Activated CD4-positive, alpha-beta T cell treated with anti-CD3 and anti-CD28 coated beads, Interleukin-2, Interleukin-6, amounts not matched to agents 100 ng/mL and 50 ng/mL, durations not matched to agents 16 hours and 8 hours (primary cell): ENCODE data around the gene FLT3LG.
A peak's percentile ranks its signal among the peaks of the same experiment; 100 is the strongest.

Experiments
- DNase-seq: peaks from one replicate; pipeline ENCODE4 v3.0.0-alpha.2; 2020

Gene FLT3LG

GRCh38 chr19:49473868-49474541 is at the start of gene FLT3LG:
Gene FLT3LG, plus strand, starts transcription at chr19:49474215. Its CDS starts 425 bp downstream, at chr19:49474640.
- peak; percentile 95 for DNase-seq

GRCh38 chr19:49425178-49425577 is 48.8 kb upstream of the FLT3LG start, which contains the start of gene GFY:
Gene GFY, plus strand, starts transcription at chr19:49425388. Its CDS starts 1,043 bp downstream, at chr19:49426431.
- DNase-seq, result no peak

DNA sequence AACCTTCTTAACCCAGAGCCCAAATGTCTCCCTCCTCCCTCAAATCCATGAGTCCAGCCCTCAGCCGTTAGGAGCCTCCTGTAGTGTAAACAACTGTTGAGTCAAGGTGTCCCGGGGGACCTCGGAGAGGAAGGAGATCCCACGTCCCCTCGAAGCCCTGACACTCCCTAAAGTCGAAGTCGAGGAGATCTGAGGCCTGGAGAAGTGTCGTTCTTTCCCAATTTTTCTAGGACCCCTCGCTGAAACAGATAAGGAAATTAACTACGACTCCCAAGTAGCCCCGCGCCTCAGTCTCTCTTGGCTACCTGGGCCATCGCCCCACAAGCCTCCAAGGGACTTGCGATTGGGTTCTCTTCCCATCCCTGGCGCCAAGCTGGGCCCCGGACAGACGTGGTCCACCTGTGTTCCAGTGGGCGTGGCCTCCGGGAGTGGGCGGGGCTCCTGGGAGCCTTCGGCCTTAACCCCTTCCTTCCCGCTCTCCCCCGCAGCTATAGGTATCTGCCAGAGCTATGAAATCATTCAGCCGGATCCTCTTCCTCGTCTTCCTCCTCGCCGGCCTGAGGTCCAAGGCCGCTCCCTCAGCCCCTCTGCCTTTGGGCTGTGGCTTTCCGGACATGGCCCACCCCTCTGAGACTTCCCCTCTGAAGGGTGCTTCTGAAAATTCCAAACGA is 48.0 kb upstream of the FLT3LG start:
- DNase-seq, result peak; percentile 39

- DNase-seq, result no peak
These were observed 46.7 kb upstream of the FLT3LG start for GRCh38 chr19:49427339-49427738.

GRCh38 chr19:49427855-49428546 is 46.0 kb upstream of the FLT3LG start:
- DNase-seq, result peak; percentile 31

DNA sequence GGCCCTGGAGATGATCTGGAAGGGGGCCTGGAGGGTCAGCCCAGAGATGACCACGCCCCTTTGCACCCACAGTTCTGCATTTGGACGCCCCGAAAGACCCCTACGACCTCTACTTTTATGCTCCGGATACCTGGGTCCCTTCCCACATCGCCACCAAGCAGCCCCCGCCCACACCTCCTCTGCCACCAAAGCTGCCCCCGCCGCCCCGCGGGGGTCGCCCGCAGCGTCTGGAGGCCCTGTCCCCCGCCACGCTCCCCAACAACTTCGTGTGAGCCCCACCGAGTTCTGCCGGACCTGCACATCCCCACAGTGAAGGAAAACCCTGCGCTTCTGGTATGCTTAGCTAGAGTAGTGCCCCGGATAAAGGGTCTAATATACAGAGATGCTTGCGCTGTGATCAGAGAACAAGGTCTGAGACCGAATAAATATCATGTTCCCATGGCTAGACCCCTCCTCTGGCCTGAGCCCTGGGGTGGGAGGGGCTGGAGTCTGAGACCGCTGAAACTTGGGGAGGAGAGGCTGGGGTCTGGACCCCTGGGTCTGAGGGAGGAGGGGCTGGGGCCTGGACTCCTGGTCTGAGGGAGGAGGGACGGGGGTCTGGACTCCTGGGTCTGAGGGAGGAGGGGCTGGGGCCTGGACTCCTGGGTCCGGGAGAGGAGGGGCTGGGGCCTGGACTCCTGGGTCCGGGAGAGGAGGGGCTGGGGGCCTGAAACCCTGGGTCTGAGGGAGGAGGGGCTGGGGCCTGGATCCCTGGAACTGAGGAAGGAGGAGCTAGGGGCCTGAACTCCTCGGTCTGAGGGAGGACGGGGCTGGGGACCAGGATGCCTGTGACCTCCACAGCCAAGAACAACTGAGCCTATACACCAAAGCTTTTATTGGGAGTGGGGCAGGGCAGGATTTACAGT is 45.2 kb upstream of the FLT3LG start:
- DNase-seq, result no peak

GRCh38 chr19:49430172-49430677 is 43.8 kb upstream of the FLT3LG start:
- DNase-seq, result no peak

- DNase-seq, result peak; percentile 32
These were observed 43.2 kb upstream of the FLT3LG start for GRCh38 chr19:49430678-49431329.

- peak; percentile 21 for DNase-seq
These were observed 42.7 kb upstream of the FLT3LG start for GRCh38 chr19:49431330-49431749.

GRCh38 chr19:49432141-49433073 is 41.6 kb upstream of the FLT3LG start:
- DNase-seq, result peak; percentile 20

DNA sequence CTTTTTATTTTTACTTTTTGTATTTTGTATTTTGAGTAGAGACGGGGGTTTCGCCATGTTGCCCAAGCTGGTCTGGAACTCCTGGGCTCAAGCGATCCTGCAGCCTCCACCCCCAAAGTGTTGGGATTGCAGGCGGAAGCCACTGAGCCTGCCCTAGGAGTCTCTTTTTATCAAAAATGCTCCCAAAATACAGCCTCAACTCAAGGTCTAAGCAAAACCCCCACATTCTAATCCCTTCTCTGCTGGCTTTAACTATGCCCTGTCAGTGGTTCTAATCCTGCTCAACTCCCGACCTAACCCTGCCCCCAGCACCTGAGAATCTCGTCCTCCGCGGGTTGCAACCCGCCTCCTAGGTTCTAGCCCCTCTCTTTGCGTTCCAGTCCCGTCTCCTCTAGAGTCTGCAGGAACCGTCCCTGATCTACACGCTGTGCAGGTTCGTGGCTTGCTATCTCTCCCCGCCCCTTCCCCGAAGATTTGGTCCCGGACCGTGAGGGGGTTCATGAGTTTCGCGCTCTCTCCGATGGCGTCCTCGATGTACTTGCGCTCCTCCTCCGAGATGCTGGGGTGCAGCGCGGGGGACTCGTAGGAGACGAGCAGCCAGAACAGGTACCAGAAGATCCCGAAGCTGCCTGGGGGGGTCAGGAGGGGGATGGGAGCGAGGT is 40.6 kb upstream of the FLT3LG start:
- DNase-seq, result no peak

DNA sequence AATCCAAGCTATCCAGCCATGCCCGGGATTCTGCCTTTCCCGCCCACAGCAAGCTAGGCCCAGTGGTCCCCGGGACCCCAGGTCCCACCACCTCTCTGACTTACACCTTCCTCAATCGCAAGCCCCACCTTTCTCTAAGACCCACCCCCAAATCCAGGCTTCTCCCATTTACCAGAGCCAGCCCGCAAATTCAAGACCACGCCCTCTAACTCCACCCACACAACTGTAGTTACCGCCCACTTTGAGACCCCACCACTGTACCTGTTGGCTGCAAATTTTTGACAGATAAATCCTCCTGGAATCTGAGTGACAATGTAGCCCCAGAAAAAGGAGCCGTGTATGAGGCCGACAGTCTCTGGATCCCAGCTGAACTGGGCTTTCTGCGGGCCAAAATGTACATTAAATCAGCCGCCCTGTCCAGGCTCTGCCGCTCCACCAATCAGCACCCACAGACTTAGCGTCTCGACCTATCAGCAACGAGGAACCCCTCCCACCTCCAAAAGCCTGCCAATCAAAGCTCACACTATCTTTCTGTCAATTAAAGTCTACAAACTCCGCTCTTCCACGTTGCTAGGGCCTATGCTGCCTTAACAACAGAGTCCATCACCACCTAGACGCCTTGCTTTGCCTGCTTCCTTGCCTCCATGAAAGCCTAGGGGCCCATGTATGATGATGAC is 39.0 kb upstream of the FLT3LG start:
- no peak for DNase-seq

- no peak for DNase-seq
These were observed 38.3 kb upstream of the FLT3LG start for GRCh38 chr19:49435670-49436069.

DNA sequence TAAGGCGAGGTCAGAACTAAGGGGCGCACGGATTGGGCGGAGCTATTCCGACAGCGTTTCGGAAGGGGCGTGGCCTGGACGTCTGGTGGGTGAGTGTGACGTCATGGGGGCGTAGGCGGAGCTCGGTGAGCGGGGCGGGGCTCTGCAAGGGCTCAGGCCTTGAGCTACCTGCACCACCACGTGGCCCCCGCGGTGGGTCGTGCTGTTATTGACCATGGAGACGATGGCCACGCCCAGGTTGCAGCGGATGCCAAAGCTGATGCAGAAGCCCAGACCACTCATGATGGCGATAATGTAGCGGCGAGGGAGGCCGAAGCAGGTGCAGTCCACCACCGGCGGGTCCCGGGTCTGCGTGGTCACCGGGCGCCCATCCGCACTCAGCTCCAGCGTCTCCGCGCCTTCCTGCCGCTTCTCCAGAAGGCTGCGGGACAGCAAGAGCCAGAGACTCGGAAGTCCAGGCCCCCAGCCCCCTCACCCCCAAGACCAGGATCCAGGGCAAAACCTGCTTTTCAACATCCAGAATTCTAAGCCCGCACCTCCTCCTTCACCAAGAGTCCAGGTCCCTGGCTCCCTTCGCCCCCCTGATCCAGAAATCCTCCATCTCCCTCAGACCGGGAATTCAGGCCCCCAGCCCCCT is 37.5 kb upstream of the FLT3LG start:
- DNase-seq, result peak; percentile 69

- DNase-seq, result no peak
These were observed 36.8 kb upstream of the FLT3LG start for GRCh38 chr19:49437231-49437630.

GRCh38 chr19:49438261-49438660 is 35.8 kb upstream of the FLT3LG start:
- DNase-seq, result no peak

GRCh38 chr19:49439836-49440235 is 34.2 kb upstream of the FLT3LG start:
- DNase-seq, result no peak

DNA sequence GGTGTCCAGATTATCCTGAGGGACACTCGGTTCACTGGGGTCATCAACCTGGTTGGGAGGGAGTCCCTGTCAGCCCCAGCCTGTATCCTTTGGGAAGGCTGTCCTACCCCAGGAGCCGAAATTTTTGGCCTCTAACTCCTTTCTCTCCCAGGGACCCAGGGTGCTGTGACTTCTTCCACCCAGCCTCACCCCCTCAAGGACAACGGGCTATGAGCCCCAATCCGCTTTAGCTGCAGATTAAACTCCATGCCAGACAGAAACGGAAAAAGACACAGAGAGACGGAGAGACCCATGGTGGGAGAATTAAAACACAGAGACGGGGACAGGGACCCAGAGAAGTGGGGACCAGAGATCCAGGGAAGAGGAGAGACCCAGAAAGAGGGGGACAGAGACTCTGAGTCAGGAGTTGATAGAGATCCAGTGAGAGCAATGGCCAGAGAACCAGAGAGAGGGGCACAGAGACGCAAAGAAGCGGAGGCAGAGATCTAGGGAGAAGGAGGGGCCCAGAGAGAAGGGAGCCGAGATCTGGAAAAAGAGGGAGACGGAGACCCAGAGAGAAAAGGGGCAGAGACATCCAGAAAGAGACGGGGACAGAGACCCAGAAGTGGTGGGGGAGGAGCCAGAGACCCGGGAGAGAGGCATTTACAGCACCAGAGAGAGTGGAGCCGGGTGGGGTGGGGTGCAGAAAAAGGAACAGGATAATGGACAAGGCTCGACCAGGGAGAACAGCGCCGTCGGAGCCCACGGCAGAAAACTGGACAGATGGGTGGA is 33.4 kb upstream of the FLT3LG start:
- no peak for DNase-seq
